ENCODE data around the gene SAP130.

Gene SAP130

GRCh38 chr2:128026448-128027277, 1.2 kb downstream of the SAP130 start:
- H3K27me3 ChIP-seq (ENCODE audit: control insufficient read depth in 2 of 2, insufficient read depth in 2 of 2, low read length in 2 of 2) = no peaks in the 10 kb centered on the region
- H3K9ac ChIP-seq (ENCODE audit: low read depth in 1 of 2, low read length in 2 of 2) = peak overlapping the region in 1 of 2 donors; percentile 84
- H3K9me3 ChIP-seq (ENCODE audit: control insufficient read depth in 2 of 2, low read length in 2 of 2) = no peaks in the 10 kb centered on the region
- peaks cover 5 to 13% of the 10 kb centered on the region in 2 donors for H3K4me1 ChIP-seq (ENCODE audit: control insufficient read depth in 2 of 2, insufficient read depth in 2 of 2, low read length in 2 of 2)
- peaks cover 4 to 7% of the 10 kb centered on the region in 2 donors for H3K36me3 ChIP-seq (ENCODE audit: control insufficient read depth in 2 of 2, insufficient read depth in 2 of 2, low read length in 2 of 2)
- peak overlapping the region; percentile 77 to 84 for H3K4me3 ChIP-seq (ENCODE audit: low read length in 2 of 2)
- H3K27ac ChIP-seq (ENCODE audit: low read depth in 2 of 2, low read length in 2 of 2) = peak overlapping the region; percentile 29 to 38

GRCh38 chr2:128024816-128025215, 3.0 kb downstream of the SAP130 start:
- Histone ChIP-seq H3K4me3 (ENCODE audit: low read length in 2 of 2) (no peak overlapping the region), H3K4me1 (ENCODE audit: control insufficient read depth in 2 of 2, insufficient read depth in 2 of 2, low read length in 2 of 2) (peaks cover 5 to 13% of the 10 kb centered on the region in 2 donors), H3K27me3 (ENCODE audit: control insufficient read depth in 2 of 2, insufficient read depth in 2 of 2, low read length in 2 of 2) (no peaks in the 10 kb centered on the region), H3K36me3 (ENCODE audit: control insufficient read depth in 2 of 2, insufficient read depth in 2 of 2, low read length in 2 of 2) (peaks cover 6 to 7% of the 10 kb centered on the region in 2 donors), H3K9ac (ENCODE audit: low read depth in 1 of 2, low read length in 2 of 2) (no peak overlapping the region), H3K27ac (ENCODE audit: low read depth in 2 of 2, low read length in 2 of 2) (no peak overlapping the region), H3K9me3 (ENCODE audit: control insufficient read depth in 2 of 2, low read length in 2 of 2) (no peaks in the 10 kb centered on the region)

- Histone ChIP-seq H3K36me3 (ENCODE audit: control insufficient read depth in 2 of 2, insufficient read depth in 2 of 2, low read length in 2 of 2) (peaks cover 43 to 53% of the 10 kb centered on the region in 2 donors), H3K27me3 (ENCODE audit: control insufficient read depth in 2 of 2, insufficient read depth in 2 of 2, low read length in 2 of 2) (no peaks in the 10 kb centered on the region), H3K4me3 (ENCODE audit: low read length in 2 of 2) (no peak overlapping the region), H3K9me3 (ENCODE audit: control insufficient read depth in 2 of 2, low read length in 2 of 2) (no peaks in the 10 kb centered on the region), H3K27ac (ENCODE audit: low read depth in 2 of 2, low read length in 2 of 2) (no peak overlapping the region), H3K9ac (ENCODE audit: low read depth in 1 of 2, low read length in 2 of 2) (no peak overlapping the region), H3K4me1 (ENCODE audit: control insufficient read depth in 2 of 2, insufficient read depth in 2 of 2, low read length in 2 of 2) (no peaks in the 10 kb centered on the region)
Measured at GRCh38 chr2:128017561-128017960, 10.3 kb downstream of the SAP130 start.

GRCh38 chr2:128016620-128017019, 11.2 kb downstream of the SAP130 start:
- Histone ChIP-seq H3K36me3 (ENCODE audit: control insufficient read depth in 2 of 2, insufficient read depth in 2 of 2, low read length in 2 of 2) (peaks cover 40 to 54% of the 10 kb centered on the region in 2 donors), H3K27me3 (ENCODE audit: control insufficient read depth in 2 of 2, insufficient read depth in 2 of 2, low read length in 2 of 2) (no peaks in the 10 kb centered on the region), H3K4me3 (ENCODE audit: low read length in 2 of 2) (no peak overlapping the region), H3K9me3 (ENCODE audit: control insufficient read depth in 2 of 2, low read length in 2 of 2) (no peaks in the 10 kb centered on the region), H3K27ac (ENCODE audit: low read depth in 2 of 2, low read length in 2 of 2) (no peak overlapping the region), H3K9ac (ENCODE audit: low read depth in 1 of 2, low read length in 2 of 2) (no peak overlapping the region), H3K4me1 (ENCODE audit: control insufficient read depth in 2 of 2, insufficient read depth in 2 of 2, low read length in 2 of 2) (no peaks in the 10 kb centered on the region)

GRCh38 chr2:128012698-128013097, 15.2 kb downstream of the SAP130 start:
- Histone ChIP-seq H3K27ac (ENCODE audit: low read depth in 2 of 2, low read length in 2 of 2) (no peak overlapping the region), H3K36me3 (ENCODE audit: control insufficient read depth in 2 of 2, insufficient read depth in 2 of 2, low read length in 2 of 2) (peaks cover 64 to 89% of the 10 kb centered on the region in 2 donors), H3K4me1 (ENCODE audit: control insufficient read depth in 2 of 2, insufficient read depth in 2 of 2, low read length in 2 of 2) (no peaks in the 10 kb centered on the region), H3K4me3 (ENCODE audit: low read length in 2 of 2) (no peak overlapping the region), H3K9me3 (ENCODE audit: control insufficient read depth in 2 of 2, low read length in 2 of 2) (no peaks in the 10 kb centered on the region), H3K27me3 (ENCODE audit: control insufficient read depth in 2 of 2, insufficient read depth in 2 of 2, low read length in 2 of 2) (no peaks in the 10 kb centered on the region), H3K9ac (ENCODE audit: low read depth in 1 of 2, low read length in 2 of 2) (no peak overlapping the region)

GRCh38 chr2:128008074-128008672, 19.7 kb downstream of the SAP130 start:
- Histone ChIP-seq H3K27ac (ENCODE audit: low read depth in 2 of 2, low read length in 2 of 2) (no peak overlapping the region), H3K27me3 (ENCODE audit: control insufficient read depth in 2 of 2, insufficient read depth in 2 of 2, low read length in 2 of 2) (no peaks in the 10 kb centered on the region), H3K9ac (ENCODE audit: low read depth in 1 of 2, low read length in 2 of 2) (no peak overlapping the region), H3K4me3 (ENCODE audit: low read length in 2 of 2) (no peak overlapping the region), H3K4me1 (ENCODE audit: control insufficient read depth in 2 of 2, insufficient read depth in 2 of 2, low read length in 2 of 2) (no peaks in the 10 kb centered on the region), H3K36me3 (ENCODE audit: control insufficient read depth in 2 of 2, insufficient read depth in 2 of 2, low read length in 2 of 2) (peaks cover 55 to 82% of the 10 kb centered on the region in 2 donors), H3K9me3 (ENCODE audit: control insufficient read depth in 2 of 2, low read length in 2 of 2) (no peaks in the 10 kb centered on the region)

GRCh38 chr2:128004509-128004908, 23.4 kb downstream of the SAP130 start:
- Histone ChIP-seq H3K27me3 (ENCODE audit: control insufficient read depth in 2 of 2, insufficient read depth in 2 of 2, low read length in 2 of 2) (no peaks in the 10 kb centered on the region), H3K4me1 (ENCODE audit: control insufficient read depth in 2 of 2, insufficient read depth in 2 of 2, low read length in 2 of 2) (no peaks in the 10 kb centered on the region), H3K36me3 (ENCODE audit: control insufficient read depth in 2 of 2, insufficient read depth in 2 of 2, low read length in 2 of 2) (peaks cover 61 to 72% of the 10 kb centered on the region in 2 donors), H3K9me3 (ENCODE audit: control insufficient read depth in 2 of 2, low read length in 2 of 2) (no peaks in the 10 kb centered on the region), H3K9ac (ENCODE audit: low read depth in 1 of 2, low read length in 2 of 2) (no peak overlapping the region), H3K27ac (ENCODE audit: low read depth in 2 of 2, low read length in 2 of 2) (no peak overlapping the region), H3K4me3 (ENCODE audit: low read length in 2 of 2) (no peak overlapping the region)

- no peak overlapping the region for H3K27ac ChIP-seq (ENCODE audit: low read depth in 2 of 2, low read length in 2 of 2)
- no peaks in the 10 kb centered on the region for H3K27me3 ChIP-seq (ENCODE audit: control insufficient read depth in 2 of 2, insufficient read depth in 2 of 2, low read length in 2 of 2)
- H3K9ac ChIP-seq (ENCODE audit: low read depth in 1 of 2, low read length in 2 of 2) = no peak overlapping the region
- H3K4me1 ChIP-seq (ENCODE audit: control insufficient read depth in 2 of 2, insufficient read depth in 2 of 2, low read length in 2 of 2) = no peaks in the 10 kb centered on the region
- H3K9me3 ChIP-seq (ENCODE audit: control insufficient read depth in 2 of 2, low read length in 2 of 2) = no peaks in the 10 kb centered on the region
- peaks cover 62 to 73% of the 10 kb centered on the region in 2 donors for H3K36me3 ChIP-seq (ENCODE audit: control insufficient read depth in 2 of 2, insufficient read depth in 2 of 2, low read length in 2 of 2)
- no peak overlapping the region for H3K4me3 ChIP-seq (ENCODE audit: low read length in 2 of 2)
Measured at GRCh38 chr2:128003463-128003862, 24.4 kb downstream of the SAP130 start.

- Histone ChIP-seq H3K36me3 (ENCODE audit: control insufficient read depth in 2 of 2, insufficient read depth in 2 of 2, low read length in 2 of 2) (peaks cover 61 to 73% of the 10 kb centered on the region in 2 donors), H3K4me1 (ENCODE audit: control insufficient read depth in 2 of 2, insufficient read depth in 2 of 2, low read length in 2 of 2) (no peaks in the 10 kb centered on the region), H3K4me3 (ENCODE audit: low read length in 2 of 2) (no peak overlapping the region), H3K9ac (ENCODE audit: low read depth in 1 of 2, low read length in 2 of 2) (no peak overlapping the region), H3K27ac (ENCODE audit: low read depth in 2 of 2, low read length in 2 of 2) (no peak overlapping the region), H3K9me3 (ENCODE audit: control insufficient read depth in 2 of 2, low read length in 2 of 2) (no peaks in the 10 kb centered on the region), H3K27me3 (ENCODE audit: control insufficient read depth in 2 of 2, insufficient read depth in 2 of 2, low read length in 2 of 2) (no peaks in the 10 kb centered on the region)
Measured at GRCh38 chr2:127996160-127996559, 31.7 kb downstream of the SAP130 start.

- H3K27me3 ChIP-seq (ENCODE audit: control insufficient read depth in 2 of 2, insufficient read depth in 2 of 2, low read length in 2 of 2) = no peaks in the 10 kb centered on the region
- H3K9ac ChIP-seq (ENCODE audit: low read depth in 1 of 2, low read length in 2 of 2) = no peak overlapping the region
- no peak overlapping the region for H3K27ac ChIP-seq (ENCODE audit: low read depth in 2 of 2, low read length in 2 of 2)
- no peak overlapping the region for H3K4me3 ChIP-seq (ENCODE audit: low read length in 2 of 2)
- H3K9me3 ChIP-seq (ENCODE audit: control insufficient read depth in 2 of 2, low read length in 2 of 2) = no peaks in the 10 kb centered on the region
- peaks cover 58 to 73% of the 10 kb centered on the region in 2 donors for H3K36me3 ChIP-seq (ENCODE audit: control insufficient read depth in 2 of 2, insufficient read depth in 2 of 2, low read length in 2 of 2)
- H3K4me1 ChIP-seq (ENCODE audit: control insufficient read depth in 2 of 2, insufficient read depth in 2 of 2, low read length in 2 of 2) = no peaks in the 10 kb centered on the region
Measured at GRCh38 chr2:127995725-127996124, 32.1 kb downstream of the SAP130 start.
